Measurements from ENCODE around the gene ZYG11A.

ZYG11A gene

GRCh38 chr1:52887483-52887882 is 44.9 kb downstream of the ZYG11A start:
- no peak for TF ChIP-seq ZFX (IDR thresholded peaks at IDR 0.05; ENCODE audit: borderline replicate concordance)
- TF ChIP-seq CTCF (IDR thresholded peaks at IDR 0.05): no peak
- H3K27ac ChIP-seq: no peak overlapping the region

GRCh38 chr1:52892424-52893215 is 50.1 kb downstream of the ZYG11A start:
- TF ChIP-seq CTCF (IDR thresholded peaks at IDR 0.05) (no peak), ZFX (IDR thresholded peaks at IDR 0.05; ENCODE audit: borderline replicate concordance) (no peak)
- no peak overlapping the region for H3K27ac ChIP-seq

GRCh38 chr1:52899445-52899894 is 56.9 kb downstream of the ZYG11A start:
- TF ChIP-seq CTCF (IDR thresholded peaks at IDR 0.05): no peak
- no peak for TF ChIP-seq ZFX (IDR thresholded peaks at IDR 0.05; ENCODE audit: borderline replicate concordance)
- no peak overlapping the region for H3K27ac ChIP-seq

GRCh38 chr1:52900402-52900801 is 57.8 kb downstream of the ZYG11A start:
- TF ChIP-seq CTCF (IDR thresholded peaks at IDR 0.05): no peak
- no peak for TF ChIP-seq ZFX (IDR thresholded peaks at IDR 0.05; ENCODE audit: borderline replicate concordance)
- no peak overlapping the region for H3K27ac ChIP-seq

GRCh38 chr1:52901384-52901783 is 58.8 kb downstream of the ZYG11A start:
- no peak for TF ChIP-seq CTCF (IDR thresholded peaks at IDR 0.05)
- TF ChIP-seq ZFX (IDR thresholded peaks at IDR 0.05; ENCODE audit: borderline replicate concordance): no peak

GRCh38 chr1:52904208-52904926 is 61.8 kb downstream of the ZYG11A start:
- TF ChIP-seq CTCF (IDR thresholded peaks at IDR 0.05): no peak
- TF ChIP-seq ZFX (IDR thresholded peaks at IDR 0.05; ENCODE audit: borderline replicate concordance): no peak
- no peak overlapping the region for H3K27ac ChIP-seq

More at GRCh38 chr1:52901384-52901783, 58.8 kb downstream of the ZYG11A start:
- no peak overlapping the region for H3K27ac ChIP-seq

Measured in 22Rv1 (cell line).